Neutrophil (primary cell): ENCODE measurements around the gene MEAK7.

Experiments
- H3K27ac ChIP-seq: fragments of 200-600 bp; sonication (generic); 2 replicates; pipeline ENCODE4 v1.5.1; 2016; ENCODE audit warnings: mild to moderate bottlenecking, moderate library complexity
- H3K27me3 ChIP-seq: fragments of 200-600 bp; sonication (generic); 2 replicates; pipeline ENCODE4 v1.6.0; 2016; ENCODE audit warnings: mild to moderate bottlenecking
- H3K36me3 ChIP-seq: fragments of 200-600 bp; sonication (generic); 2 replicates; pipeline ENCODE4 v1.5.1; 2017
- H3K4me1 ChIP-seq, 2 experiments: fragments of 200-600 bp in 1 of 2; sonication (generic) in 1 of 2; 1 replicate in 1 of 2; 2 replicates in 1 of 2; pipeline versions ENCODE4 v1.5.1 to v1.6.1; 2013 to 2016; ENCODE audit warnings: low read depth in 1 of 2, low read length in 1 of 2, mild to moderate bottlenecking in 1 of 2, moderate library complexity in 1 of 2; ENCODE audit not compliant: control insufficient read depth in 1 of 2, insufficient read depth in 1 of 2
- H3K4me3 ChIP-seq, 2 experiments: fragments of 200-600 bp in 1 of 2; sonication (generic) in 1 of 2; 1 replicate in 1 of 2; 2 replicates in 1 of 2; pipeline ENCODE4 v1.5.1; 2013 to 2016; ENCODE audit warnings: low read depth in 1 of 2, low read length in 1 of 2, mild to moderate bottlenecking in 1 of 2, moderate library complexity in 1 of 2
- H3K9me3 ChIP-seq: fragments of 200-600 bp; sonication (generic); 2 replicates; pipeline ENCODE4 v1.5.1; 2016
- TF ChIP-seq, protein P1 (sequence below): fragments of 200-600 bp; sonication (generic); IDR thresholded peaks from 2 replicates; pipeline ENCODE4 v1.5.1; 2016; ENCODE audit warnings: antibody characterized with exemption

Gene MEAK7

DNA sequence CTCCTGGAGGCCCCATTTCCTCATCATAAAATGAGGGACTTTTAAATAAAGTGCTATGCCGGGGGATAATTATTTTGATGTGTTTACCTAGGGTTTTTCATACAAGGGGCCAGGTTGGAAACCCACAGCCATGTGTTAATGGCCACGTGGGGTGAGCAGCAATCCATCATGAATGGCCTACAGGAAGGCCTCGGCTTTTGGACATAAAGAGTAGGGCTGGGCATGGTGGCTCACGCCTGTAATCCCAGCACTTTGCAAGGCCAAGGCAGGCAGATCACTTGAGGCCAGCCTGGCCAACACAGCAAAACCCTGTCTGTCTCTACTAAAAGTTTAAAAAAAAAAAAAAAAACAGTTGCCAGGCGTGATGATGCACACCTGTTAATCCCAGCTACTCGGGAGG lies 40.3 kb downstream of the MEAK7 start:
- peaks cover 63% of the 10 kb centered on the region for H3K36me3 ChIP-seq
- TF ChIP-seq, protein P1, sequence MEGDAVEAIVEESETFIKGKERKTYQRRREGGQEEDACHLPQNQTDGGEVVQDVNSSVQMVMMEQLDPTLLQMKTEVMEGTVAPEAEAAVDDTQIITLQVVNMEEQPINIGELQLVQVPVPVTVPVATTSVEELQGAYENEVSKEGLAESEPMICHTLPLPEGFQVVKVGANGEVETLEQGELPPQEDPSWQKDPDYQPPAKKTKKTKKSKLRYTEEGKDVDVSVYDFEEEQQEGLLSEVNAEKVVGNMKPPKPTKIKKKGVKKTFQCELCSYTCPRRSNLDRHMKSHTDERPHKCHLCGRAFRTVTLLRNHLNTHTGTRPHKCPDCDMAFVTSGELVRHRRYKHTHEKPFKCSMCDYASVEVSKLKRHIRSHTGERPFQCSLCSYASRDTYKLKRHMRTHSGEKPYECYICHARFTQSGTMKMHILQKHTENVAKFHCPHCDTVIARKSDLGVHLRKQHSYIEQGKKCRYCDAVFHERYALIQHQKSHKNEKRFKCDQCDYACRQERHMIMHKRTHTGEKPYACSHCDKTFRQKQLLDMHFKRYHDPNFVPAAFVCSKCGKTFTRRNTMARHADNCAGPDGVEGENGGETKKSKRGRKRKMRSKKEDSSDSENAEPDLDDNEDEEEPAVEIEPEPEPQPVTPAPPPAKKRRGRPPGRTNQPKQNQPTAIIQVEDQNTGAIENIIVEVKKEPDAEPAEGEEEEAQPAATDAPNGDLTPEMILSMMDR, result no peak
- H3K27me3 ChIP-seq, result no peaks in the 10 kb centered on the region
- H3K4me1 ChIP-seq, result no peaks in the 10 kb centered on the region
- H3K27ac ChIP-seq, result no peak overlapping the region
- no peak overlapping the region for H3K4me3 ChIP-seq
- no peaks in the 10 kb centered on the region for H3K9me3 ChIP-seq

DNA sequence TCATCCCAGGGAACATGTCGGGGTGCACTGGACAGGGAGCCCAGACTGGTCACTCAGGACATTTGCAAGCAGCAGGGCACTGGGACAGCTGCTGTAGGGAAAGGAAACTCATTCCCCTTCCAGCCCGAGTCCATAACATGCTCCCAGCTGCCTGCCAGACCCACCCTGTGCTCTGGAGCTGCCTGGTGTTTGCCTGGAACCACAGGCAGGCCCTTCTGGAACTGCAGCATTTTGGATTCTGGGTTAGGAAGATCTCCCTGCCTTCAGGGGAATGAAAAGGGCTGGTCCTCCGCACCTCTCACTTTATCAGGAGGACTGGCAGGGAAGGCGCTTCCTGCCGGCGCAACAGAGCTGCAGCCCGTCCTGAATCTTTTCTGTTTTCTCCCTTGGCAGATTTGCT lies 41.2 kb downstream of the MEAK7 start:
- Histone ChIP-seq H3K27me3 (no peaks in the 10 kb centered on the region), H3K36me3 (peaks cover 67% of the 10 kb centered on the region), H3K4me3 (no peak overlapping the region), H3K4me1 (no peaks in the 10 kb centered on the region), H3K27ac (no peak overlapping the region), H3K9me3 (no peaks in the 10 kb centered on the region)
- TF ChIP-seq, protein P1, result no peak

DNA sequence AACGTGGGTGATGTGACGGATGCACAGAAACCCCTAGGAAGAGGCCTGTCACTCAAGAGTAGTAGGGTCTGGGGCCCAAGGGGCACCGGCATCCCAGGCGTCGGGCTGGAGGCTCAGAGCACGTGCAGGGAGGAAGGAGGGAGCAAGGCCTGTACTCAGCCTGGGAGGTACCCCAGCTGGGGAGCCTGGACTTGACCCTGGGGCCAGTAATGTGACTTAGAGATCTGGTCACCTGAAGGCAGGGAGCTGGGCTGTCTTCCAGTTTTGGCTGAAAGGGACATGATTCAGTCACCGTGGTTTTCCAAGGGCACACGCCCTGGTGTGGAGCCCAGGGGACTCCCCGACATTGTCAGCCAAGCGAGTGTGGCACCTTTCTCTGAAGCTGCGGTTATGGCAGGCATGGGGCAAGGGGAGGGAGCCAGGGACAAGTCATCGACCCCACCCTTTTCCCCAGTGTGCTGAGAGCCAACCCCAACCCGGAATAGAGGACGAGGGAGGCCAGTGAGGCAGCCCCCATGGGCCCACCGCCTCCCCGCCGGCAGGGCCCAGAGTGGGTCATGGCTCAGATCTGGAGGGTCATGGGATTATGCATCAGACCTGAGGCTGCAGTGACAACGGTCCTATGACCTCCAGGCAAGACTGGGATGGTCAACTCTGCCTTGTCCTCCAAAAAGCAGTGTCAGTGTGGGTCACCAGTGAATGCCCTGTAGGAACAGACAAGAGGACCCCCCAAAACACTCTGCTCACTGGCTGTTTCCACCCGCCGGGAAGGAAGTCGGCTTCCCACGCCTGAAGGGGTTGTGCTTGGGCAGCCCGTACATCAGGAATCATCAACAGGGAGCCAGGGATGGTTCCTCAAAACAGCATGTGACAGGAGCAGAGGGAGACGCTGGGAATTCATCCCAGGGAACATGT lies 41.9 kb downstream of the MEAK7 start:
- Histone ChIP-seq H3K4me1 (no peaks in the 10 kb centered on the region), H3K9me3 (no peaks in the 10 kb centered on the region), H3K4me3 (no peak overlapping the region), H3K36me3 (peaks cover 67% of the 10 kb centered on the region), H3K27me3 (no peaks in the 10 kb centered on the region), H3K27ac (no peak overlapping the region)
- TF ChIP-seq, protein P1, result no peak

DNA sequence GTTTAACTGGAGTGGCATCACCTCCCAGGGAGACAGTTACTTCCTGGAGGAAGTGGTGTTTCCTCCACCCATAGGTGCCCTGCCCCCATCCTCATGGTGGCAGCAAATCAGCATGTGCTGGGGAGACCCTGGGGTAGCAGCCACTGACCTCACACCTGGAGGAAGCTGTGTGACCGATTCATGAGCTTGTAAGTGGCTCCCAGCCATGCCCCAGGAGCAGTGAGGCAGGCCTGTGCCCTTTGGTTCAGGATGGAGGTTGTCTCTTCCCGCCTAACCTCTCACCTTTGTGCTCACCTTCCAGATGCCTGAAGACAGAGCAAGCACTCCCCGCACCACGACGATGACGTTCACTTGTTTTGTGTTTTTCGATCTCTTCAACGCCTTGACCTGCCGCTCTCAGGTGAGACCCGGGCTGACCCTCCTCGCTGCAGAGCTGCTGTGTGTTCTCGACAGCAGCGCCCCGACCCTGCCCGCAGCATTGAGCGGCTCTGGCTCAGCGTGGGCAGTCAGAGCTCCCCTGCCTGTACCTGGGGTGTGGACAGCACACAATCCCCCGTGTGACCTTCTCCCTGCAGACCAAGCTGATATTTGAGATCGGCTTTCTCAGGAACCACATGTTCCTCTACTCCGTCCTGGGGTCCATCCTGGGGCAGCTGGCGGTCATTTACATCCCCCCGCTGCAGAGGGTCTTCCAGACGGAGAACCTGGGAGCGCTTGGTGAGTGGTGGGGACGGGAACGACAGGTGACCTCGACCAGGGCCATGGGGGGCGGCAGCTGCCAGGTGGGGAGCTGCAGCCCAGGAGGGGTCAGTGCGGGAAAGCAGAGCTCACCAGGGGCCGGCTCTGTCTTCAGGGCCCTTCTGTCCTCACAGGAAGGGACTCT lies 42.8 kb downstream of the MEAK7 start:
- TF ChIP-seq, protein P1, result no peak
- H3K4me3 ChIP-seq, result no peak overlapping the region
- H3K27ac ChIP-seq, result no peak overlapping the region
- H3K27me3 ChIP-seq, result no peaks in the 10 kb centered on the region
- H3K36me3 ChIP-seq, result peaks cover 67% of the 10 kb centered on the region
- no peaks in the 10 kb centered on the region for H3K9me3 ChIP-seq
- H3K4me1 ChIP-seq, result no peaks in the 10 kb centered on the region

DNA sequence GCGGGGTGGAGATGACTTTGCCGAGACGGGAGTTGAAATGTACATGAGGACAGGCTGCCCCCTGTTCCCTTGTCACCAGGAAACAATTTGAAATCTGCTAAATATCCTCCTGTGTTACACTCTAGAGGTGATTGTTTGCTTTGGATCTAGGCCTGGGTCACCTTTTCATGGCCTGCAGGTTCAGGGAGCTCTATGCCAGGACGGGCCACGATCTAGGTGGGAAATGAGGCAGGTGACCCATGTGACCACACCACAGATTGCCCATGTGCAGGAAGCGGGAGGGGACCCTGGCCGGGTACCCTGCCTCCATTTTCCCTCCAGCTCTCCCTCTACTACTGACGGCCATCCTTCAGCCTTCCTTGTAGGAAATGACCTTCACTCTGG lies 43.4 kb downstream of the MEAK7 start:
- no peak overlapping the region for H3K4me3 ChIP-seq

More for the DNA sequence above, 43.4 kb downstream of the MEAK7 start:
- H3K27me3 ChIP-seq, result no peaks in the 10 kb centered on the region
- no peaks in the 10 kb centered on the region for H3K4me1 ChIP-seq
- TF ChIP-seq, protein P1, result no peak
- no peak overlapping the region for H3K27ac ChIP-seq
- no peaks in the 10 kb centered on the region for H3K9me3 ChIP-seq
- peaks cover 67% of the 10 kb centered on the region for H3K36me3 ChIP-seq
